ENCODE results near the gene KRAS.

KRAS gene

GRCh38 chr12:25194722-25195055, 56.0 kb downstream of the KRAS start:
- DNase-seq = no peak

GRCh38 chr12:25194214-25194613, 56.5 kb downstream of the KRAS start:
- no peak for DNase-seq

DNA sequence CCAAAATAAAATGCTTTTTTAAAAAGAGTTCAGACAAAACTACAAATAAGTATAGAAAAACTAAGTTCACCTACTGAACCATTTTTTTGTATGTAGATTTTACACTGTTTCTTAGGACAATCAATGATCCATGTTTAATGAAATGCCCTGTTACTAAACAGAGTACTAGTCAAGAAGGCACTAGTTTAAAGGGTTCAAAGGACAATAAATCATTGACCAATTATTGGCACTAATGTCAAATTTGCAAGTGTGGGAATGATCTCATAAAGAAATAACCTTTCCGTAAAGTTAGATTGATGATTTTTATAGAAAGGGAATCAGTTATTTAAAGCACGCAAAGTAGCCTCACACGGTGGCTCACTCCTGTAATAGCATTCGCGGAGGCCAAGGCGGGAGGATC, 59.9 kb downstream of the KRAS start:
- no peak for DNase-seq

DNA sequence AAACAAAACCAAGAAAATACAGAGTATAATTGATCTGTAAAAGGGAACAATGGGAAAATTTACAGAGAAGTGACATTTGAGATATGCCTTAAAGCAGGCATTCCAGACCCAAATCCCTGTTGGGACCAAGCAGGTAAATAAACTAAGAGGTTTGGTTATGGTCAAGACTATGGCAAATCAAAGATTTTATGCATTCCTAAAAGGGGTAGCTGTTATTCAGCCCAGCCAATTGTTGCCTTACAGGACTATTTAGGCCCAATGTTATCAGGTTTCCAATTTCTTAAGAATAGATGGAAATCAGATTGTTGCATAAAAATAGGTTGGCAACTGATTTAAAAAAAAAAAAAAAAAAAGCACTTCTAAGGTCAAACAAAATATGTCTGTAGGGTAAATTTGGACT, 61.1 kb downstream of the KRAS start:
- no peak for DNase-seq

DNA sequence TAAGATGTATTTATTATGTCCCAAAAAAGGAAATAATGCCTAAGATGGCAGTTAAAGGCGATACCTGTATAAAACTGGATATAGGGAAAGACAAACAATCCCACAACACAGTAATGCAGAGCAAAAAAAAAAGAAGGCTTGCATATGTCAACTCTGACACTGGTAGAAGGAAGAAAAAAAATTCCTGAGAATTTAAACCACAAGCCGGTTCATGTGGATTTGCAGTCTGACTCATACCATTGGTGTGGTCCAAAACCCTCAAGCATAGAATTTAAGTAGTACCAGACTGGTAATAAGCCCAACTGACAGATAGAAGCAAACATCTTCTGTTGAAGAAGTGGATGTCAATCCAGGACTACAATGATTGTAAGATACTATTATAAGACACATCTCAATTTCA, 62.9 kb downstream of the KRAS start:
- DNase-seq = no peak

DNA sequence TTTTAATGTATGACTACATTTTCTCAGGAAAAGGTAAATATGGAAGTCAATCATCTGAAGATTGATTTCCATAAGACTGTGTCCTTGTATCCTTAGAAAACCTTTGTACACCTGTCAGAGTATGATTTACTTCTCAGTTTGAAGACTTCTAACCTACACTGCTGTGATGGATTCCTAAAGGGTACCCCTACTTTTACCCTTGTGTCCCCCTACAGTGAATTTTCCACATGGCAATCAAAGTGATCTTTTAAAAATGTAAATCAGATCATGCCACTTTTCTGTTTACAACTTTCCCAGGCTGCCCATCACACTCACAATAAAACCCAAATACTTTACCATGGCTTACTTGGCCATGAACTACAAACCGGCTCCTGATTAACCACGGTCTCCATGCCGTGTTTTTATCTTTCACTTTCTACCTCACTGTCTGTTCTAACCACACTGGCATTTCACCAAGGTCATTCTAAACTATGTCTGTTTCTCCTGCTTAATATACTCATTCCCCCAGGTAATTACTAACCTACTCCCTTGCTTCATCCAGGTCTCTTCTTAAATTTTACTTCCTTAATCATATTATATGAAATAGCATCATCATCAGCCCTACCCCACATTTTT, 63.8 kb downstream of the KRAS start:
- no peak for DNase-seq

- no peak for DNase-seq
Observed at GRCh38 chr12:25186038-25186787, 64.5 kb downstream of the KRAS start.

GRCh38 chr12:25184132-25184531, 66.6 kb downstream of the KRAS start:
- no peak for DNase-seq

DNA sequence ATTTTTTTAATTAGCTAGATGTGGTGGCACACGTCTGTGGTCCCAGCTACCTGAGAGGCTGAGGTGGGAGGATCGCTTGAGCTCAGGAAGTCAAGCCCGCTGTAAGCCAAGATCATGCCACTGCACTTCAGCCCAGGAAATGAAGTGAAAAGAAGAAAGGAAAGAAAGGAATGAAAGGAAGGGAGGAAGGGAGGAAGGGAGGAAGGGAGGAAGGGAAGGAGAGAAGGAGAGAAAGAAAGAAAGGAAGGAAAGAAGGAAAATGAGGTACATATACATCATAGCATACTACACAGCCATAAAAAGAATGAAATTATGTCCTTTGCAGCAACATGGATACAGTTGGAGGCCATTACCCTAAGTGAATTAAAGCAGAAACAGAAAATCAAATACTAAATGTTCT, 68.0 kb downstream of the KRAS start:
- no peak for DNase-seq

GRCh38 chr12:25162866-25163265, 87.9 kb downstream of the KRAS start:
- DNase-seq = no peak

DNA sequence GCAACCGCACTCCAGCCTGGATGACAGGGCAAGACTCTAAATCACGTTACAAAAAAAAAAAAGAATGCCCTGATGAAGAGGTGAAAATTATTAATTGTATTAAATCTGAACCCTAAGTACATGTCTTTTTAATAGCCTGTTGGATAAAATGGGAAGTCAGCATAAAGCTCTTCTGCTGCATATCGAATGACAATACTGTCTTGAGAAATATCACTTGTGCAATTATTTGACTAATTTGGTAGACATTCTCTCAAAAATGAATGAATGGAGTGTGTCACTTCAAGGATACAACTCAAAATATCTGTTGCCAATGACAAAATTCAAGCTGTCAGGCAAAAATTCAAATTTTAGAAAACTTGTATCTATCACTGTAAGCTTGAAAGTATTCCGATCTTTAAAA, 94.7 kb downstream of the KRAS start:
- no peak for DNase-seq

GRCh38 chr12:25155022-25155576, 95.6 kb downstream of the KRAS start:
- no peak for DNase-seq

Data from GOT3 (cell line).